K562 (cell line): Measurements from ENCODE around the gene CELF4. TPM values are rescaled to one million over a fixed set of nuclear protein-coding genes. Genes with fewer than 3 reads are reported as not detected.

ENCODE experiments used
- ARID4B ChIP-seq: sonication (generic); formaldehyde crosslinking; IDR thresholded peaks from 2 replicates; pipeline ENCODE4 v1.8.0; 2022; ENCODE audit warnings: mild to moderate bottlenecking, missing genetic modification reagents
- ATF7 ChIP-seq: fragments of 450-650 bp; IDR thresholded peaks from 2 replicates; pipeline ENCODE4 v1.7.1; 2014; ENCODE audit warnings: mild to moderate bottlenecking, moderate library complexity
- CTBP1 ChIP-seq: fragments of 450-650 bp; IDR thresholded peaks from 2 replicates; pipeline ENCODE4 v1.6.1; 2016; ENCODE audit warnings: borderline replicate concordance
- HMG20B ChIP-seq: fragments of 250-450 bp; sonication (Bioruptor Pico); IDR thresholded peaks from 2 replicates; pipeline ENCODE4 v1.5.0; 2021; ENCODE audit warnings: mild to moderate bottlenecking
- MAFF ChIP-seq: IDR thresholded peaks from 2 replicates; pipeline ENCODE4 v1.6.1; 2012; ENCODE audit warnings: low read length, improper control_type of control experiment
- NFE2 ChIP-seq: IDR thresholded peaks from 2 replicates; pipeline ENCODE4 v1.6.1; 2014; ENCODE audit warnings: antibody characterized with exemption, low read depth
- NFE2L1 ChIP-seq: fragments of 450-650 bp; IDR thresholded peaks from 2 replicates; pipeline ENCODE4 v1.6.1; 2016; ENCODE audit warnings: missing genetic modification characterization, low read depth, mild to moderate bottlenecking, missing compliant biosample characterization, moderate library complexity, borderline replicate concordance
- NFXL1 ChIP-seq: fragments of 450-650 bp; formaldehyde crosslinking; IDR thresholded peaks from 2 replicates; pipeline ENCODE4 v1.4.0; 2021; ENCODE audit warnings: mild to moderate bottlenecking
- THRAP3 ChIP-seq: fragments of 450-650 bp; IDR thresholded peaks from 2 replicates; pipeline ENCODE4 v1.6.1; 2016; ENCODE audit warnings: mild to moderate bottlenecking, inconsistent platforms, borderline replicate concordance
- TOE1 ChIP-seq, 2 experiments: fragments of 450-650 bp in 1 of 2; sonication (generic) in 1 of 2; formaldehyde crosslinking in 1 of 2; IDR thresholded peaks; 2 replicates each; pipeline versions ENCODE4 v1.7.1 to v1.8.0; 2016 to 2022; ENCODE audit warnings: borderline replicate concordance in 2 of 2, mild to moderate bottlenecking in 2 of 2, antibody characterized with exemption in 1 of 2, inconsistent platforms in 1 of 2, low read depth in 1 of 2, missing genetic modification reagents in 1 of 2, moderate library complexity in 1 of 2
- ZFP1 ChIP-seq: fragments of 450-650 bp; formaldehyde crosslinking; IDR thresholded peaks from 2 replicates; pipeline ENCODE4 v1.4.0; 2020; ENCODE audit warnings: mild to moderate bottlenecking, mixed read lengths
- ZNF165 ChIP-seq: fragments of 250-450 bp; sonication (Bioruptor Pico); IDR thresholded peaks from 2 replicates; pipeline ENCODE4 v1.4.0; 2020; ENCODE audit warnings: borderline replicate concordance
- polyA plus RNA-seq, 8 experiments: library from polyadenylated mRNA; depleted of rRNA in 4 of 8; stranded (reverse) in 5 of 8; unstranded in 3 of 8; fragments of >200 nt; fragmentation: Nextera tagmentation in 2 of 8; fragmentation: Illumina TruSeq in 1 of 8; extraction: Ambion mirVana in 2 of 8; extraction: Trizol in 1 of 8; gene quantifications; 2 replicates each; pipeline versions ENCODE4 v1.2.1 to v1.2.3, GENCODE V29; 2011 to 2014; ENCODE audit warnings: inconsistent platforms in 1 of 8, missing spikeins in 1 of 8
- total RNA-seq, 7 experiments: library from RNA; depleted of rRNA in 6 of 7; stranded (reverse); fragments of >200 nt in 6 of 7; fragmentation: Illumina TruSeq in 2 of 7; extraction: Trizol in 2 of 7; gene quantifications; 2 replicates each; pipeline versions ENCODE4 v1.2.1 to v1.2.3, GENCODE V29; 2011 to 2021; ENCODE audit warnings: low replicate concordance in 1 of 7
- TF ChIP-seq, protein P1 (sequence below), 3 experiments: IDR thresholded peaks in 2 of 3; conservative IDR thresholded peaks in 1 of 3; 2 replicates each; pipeline ENCODE4 v1.5.1; 2011 to 2012; ENCODE audit warnings: low read length in 3 of 3, mild to moderate bottlenecking in 3 of 3, control low read depth in 2 of 3, improper control_type of control experiment in 1 of 3, inconsistent platforms in 1 of 3, low read depth in 1 of 3, mixed read lengths in 1 of 3, moderate library complexity in 1 of 3; ENCODE audit not compliant: insufficient read depth in 2 of 3
- TF ChIP-seq, protein P2 (sequence below): fragments of 250-450 bp; sonication (Bioruptor Pico); IDR thresholded peaks from 2 replicates; pipeline ENCODE4 v1.8.0; 2022; ENCODE audit warnings: inconsistent platforms
- TF ChIP-seq, protein P3 (sequence below): fragments of 450-650 bp; IDR thresholded peaks from 2 replicates; pipeline ENCODE4 v1.7.0; 2016; ENCODE audit warnings: borderline replicate concordance

The CELF4 gene
- total and polyA plus RNA-seq, 9 of the 15 experiments (the other 6 are each of a cell fraction or from before 2014, with no cell fraction given) = 0.04 to 0.24 (median 0.07) TPM; not detected in 3

- TF ChIP-seq, protein P1, sequence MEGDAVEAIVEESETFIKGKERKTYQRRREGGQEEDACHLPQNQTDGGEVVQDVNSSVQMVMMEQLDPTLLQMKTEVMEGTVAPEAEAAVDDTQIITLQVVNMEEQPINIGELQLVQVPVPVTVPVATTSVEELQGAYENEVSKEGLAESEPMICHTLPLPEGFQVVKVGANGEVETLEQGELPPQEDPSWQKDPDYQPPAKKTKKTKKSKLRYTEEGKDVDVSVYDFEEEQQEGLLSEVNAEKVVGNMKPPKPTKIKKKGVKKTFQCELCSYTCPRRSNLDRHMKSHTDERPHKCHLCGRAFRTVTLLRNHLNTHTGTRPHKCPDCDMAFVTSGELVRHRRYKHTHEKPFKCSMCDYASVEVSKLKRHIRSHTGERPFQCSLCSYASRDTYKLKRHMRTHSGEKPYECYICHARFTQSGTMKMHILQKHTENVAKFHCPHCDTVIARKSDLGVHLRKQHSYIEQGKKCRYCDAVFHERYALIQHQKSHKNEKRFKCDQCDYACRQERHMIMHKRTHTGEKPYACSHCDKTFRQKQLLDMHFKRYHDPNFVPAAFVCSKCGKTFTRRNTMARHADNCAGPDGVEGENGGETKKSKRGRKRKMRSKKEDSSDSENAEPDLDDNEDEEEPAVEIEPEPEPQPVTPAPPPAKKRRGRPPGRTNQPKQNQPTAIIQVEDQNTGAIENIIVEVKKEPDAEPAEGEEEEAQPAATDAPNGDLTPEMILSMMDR (IDR thresholded peaks at IDR 0.05 in 2 of 3, conservative IDR thresholded peaks at IDR 0.05 in 1 of 3; ENCODE audit: insufficient read depth in 2 of 3, low read depth in 1 of 3, low read length in 3 of 3) = no peak
- TF ChIP-seq HMG20B (CRISPR knock-in tag) = no peak
- TF ChIP-seq, protein P2, sequence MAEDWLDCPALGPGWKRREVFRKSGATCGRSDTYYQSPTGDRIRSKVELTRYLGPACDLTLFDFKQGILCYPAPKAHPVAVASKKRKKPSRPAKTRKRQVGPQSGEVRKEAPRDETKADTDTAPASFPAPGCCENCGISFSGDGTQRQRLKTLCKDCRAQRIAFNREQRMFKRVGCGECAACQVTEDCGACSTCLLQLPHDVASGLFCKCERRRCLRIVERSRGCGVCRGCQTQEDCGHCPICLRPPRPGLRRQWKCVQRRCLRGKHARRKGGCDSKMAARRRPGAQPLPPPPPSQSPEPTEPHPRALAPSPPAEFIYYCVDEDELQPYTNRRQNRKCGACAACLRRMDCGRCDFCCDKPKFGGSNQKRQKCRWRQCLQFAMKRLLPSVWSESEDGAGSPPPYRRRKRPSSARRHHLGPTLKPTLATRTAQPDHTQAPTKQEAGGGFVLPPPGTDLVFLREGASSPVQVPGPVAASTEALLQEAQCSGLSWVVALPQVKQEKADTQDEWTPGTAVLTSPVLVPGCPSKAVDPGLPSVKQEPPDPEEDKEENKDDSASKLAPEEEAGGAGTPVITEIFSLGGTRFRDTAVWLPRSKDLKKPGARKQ (CRISPR knock-in tag) = no peak
- TF ChIP-seq NFE2L1 (tag) = peak; percentile 43; the same call in 1 of the 2 replicates
- TF ChIP-seq ATF7 = no peak
- no peak for TF ChIP-seq TOE1 (IDR thresholded peaks at IDR 0.05; ENCODE audit: borderline replicate concordance)
- no peak for TF ChIP-seq TOE1 (CRISPR knock-in tag; IDR thresholded peaks at IDR 0.05; ENCODE audit: borderline replicate concordance, low read depth)
- TF ChIP-seq NFE2 = peak; percentile 54
- TF ChIP-seq THRAP3 = no peak
- no peak for TF ChIP-seq ZNF165 (CRISPR knock-in tag)
- TF ChIP-seq CTBP1 = no peak
- TF ChIP-seq NFXL1 (CRISPR knock-in tag) = peak; percentile 17; the same call in 1 of the 2 replicates
- peak; percentile 73 for TF ChIP-seq MAFF
- no peak for TF ChIP-seq ZFP1
- TF ChIP-seq ARID4B = no peak
- TF ChIP-seq, protein P3, sequence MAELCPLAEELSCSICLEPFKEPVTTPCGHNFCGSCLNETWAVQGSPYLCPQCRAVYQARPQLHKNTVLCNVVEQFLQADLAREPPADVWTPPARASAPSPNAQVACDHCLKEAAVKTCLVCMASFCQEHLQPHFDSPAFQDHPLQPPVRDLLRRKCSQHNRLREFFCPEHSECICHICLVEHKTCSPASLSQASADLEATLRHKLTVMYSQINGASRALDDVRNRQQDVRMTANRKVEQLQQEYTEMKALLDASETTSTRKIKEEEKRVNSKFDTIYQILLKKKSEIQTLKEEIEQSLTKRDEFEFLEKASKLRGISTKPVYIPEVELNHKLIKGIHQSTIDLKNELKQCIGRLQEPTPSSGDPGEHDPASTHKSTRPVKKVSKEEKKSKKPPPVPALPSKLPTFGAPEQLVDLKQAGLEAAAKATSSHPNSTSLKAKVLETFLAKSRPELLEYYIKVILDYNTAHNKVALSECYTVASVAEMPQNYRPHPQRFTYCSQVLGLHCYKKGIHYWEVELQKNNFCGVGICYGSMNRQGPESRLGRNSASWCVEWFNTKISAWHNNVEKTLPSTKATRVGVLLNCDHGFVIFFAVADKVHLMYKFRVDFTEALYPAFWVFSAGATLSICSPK = no peak
Measured at GRCh38 chr18:37222354-37222998, 343.1 kb downstream of the CELF4 start (continued).
